K562 (cell line): ENCODE data around the gene PIF1. TPM values are rescaled to one million over a fixed set of nuclear protein-coding genes. Genes with fewer than 3 reads are reported as not detected.

Source experiments
- ATAC-seq: fragments of 200-7000 bp; cut with Tn5 transposase; 3 replicates; pipeline ENCODE4 v1.9.1; 2020; ENCODE audit warnings: moderate library complexity
- BruUV-seq: library from RNA; stranded (reverse); fragments of 400-500 nt; replicated peaks from 2 replicates; lab custom pipeline; 2021; lab: Mats Ljungman, UMichigan
- CTCF ChIA-PET: fragments of 300-600 bp; formaldehyde crosslinking; extraction: SDS; loops from one replicate; lab custom pipeline; 2021; ENCODE audit warnings: low intra/inter-chr PET ratio; lab: Yijun Ruan, JAX
- POLR2A ChIA-PET: fragments of 300-600, 350-650 bp; sonication (Branson Sonifier 250); formaldehyde crosslinking; extraction: SDS; loops from one replicate; lab custom pipeline; 2021; ENCODE audit warnings: antibody characterized with exemption, inconsistent platforms; lab: Yijun Ruan, JAX
- DNase-seq, 4 experiments: peaks; one replicate each; pipeline versions ENCODE4 v3.0.0 to v3.0.0-alpha.2; 2011 to 2018; ENCODE audit warnings: low spot score in 3 of 4, mixed read lengths in 3 of 4; ENCODE audit errors: extremely low read depth in 1 of 4
- FAIRE-seq: peaks from 2 replicates; lab custom pipeline; 2011; peaks lifted over from hg19 to GRCh38; lab: Jason Lieb, UNC
- H2AFZ ChIP-seq: 2 replicates; pipeline ENCODE4 v1.6.0; 2011; ENCODE audit warnings: low read depth, low read length, control low read depth, inconsistent platforms
- H3K27ac ChIP-seq: fragments of 200-600 bp; 3 replicates; pipeline ENCODE4 v1.8.0; 2011; ENCODE audit warnings: low read depth, mild to moderate bottlenecking, control low read depth, inconsistent platforms, low read length, moderate library complexity, mixed read lengths; ENCODE audit errors: extremely low read depth
- H3K27me3 ChIP-seq, 2 experiments: fragments of 300-600 bp in 1 of 2; 2 replicates in 1 of 2; 3 replicates in 1 of 2; pipeline versions ENCODE4 v1.6.0 to v1.8.0; 2011; ENCODE audit warnings: inconsistent platforms in 2 of 2, low read length in 2 of 2, mild to moderate bottlenecking in 1 of 2, mixed read lengths in 1 of 2, moderate library complexity in 1 of 2; ENCODE audit not compliant: control insufficient read depth in 2 of 2, insufficient read depth in 2 of 2
- H3K36me3 ChIP-seq: fragments of 300-600 bp; 3 replicates; pipeline ENCODE4 v1.8.0; 2011; ENCODE audit warnings: mild to moderate bottlenecking, low read length, inconsistent platforms; ENCODE audit not compliant: control insufficient read depth, insufficient read depth
- H3K4me1 ChIP-seq, 2 experiments: fragments of 200-600 bp in 1 of 2; replicated peaks in 1 of 2; 2 replicates in 1 of 2; 3 replicates in 1 of 2; pipeline versions ENCODE4 v1.5.1 to v1.8.0; 2011; ENCODE audit warnings: inconsistent platforms in 2 of 2, low read length in 2 of 2, mild to moderate bottlenecking in 1 of 2, mixed read lengths in 1 of 2, moderate library complexity in 1 of 2; ENCODE audit not compliant: control insufficient read depth in 2 of 2, insufficient read depth in 2 of 2
- H3K4me2 ChIP-seq: 2 replicates; pipeline ENCODE4 v1.6.1; 2011; ENCODE audit warnings: low read length, control low read depth, inconsistent platforms, mixed read lengths; ENCODE audit not compliant: insufficient read depth
- H3K4me3 ChIP-seq: fragments of 200-600 bp; sonication (generic), shearing (Covaris generic); 2 replicates; pipeline ENCODE4 v1.5.1; 2016; ENCODE audit warnings: control low read depth, inconsistent platforms
- H3K79me2 ChIP-seq: fragments of 200-600 bp; 3 replicates; pipeline ENCODE4 v1.8.0; 2011; ENCODE audit warnings: low read length, inconsistent platforms; ENCODE audit not compliant: control insufficient read depth, insufficient read depth
- H3K9ac ChIP-seq, 2 experiments: 2 replicates each; pipeline versions ENCODE4 v1.6.0 to v1.6.1; 2011; ENCODE audit warnings: low read depth in 2 of 2, low read length in 2 of 2, control low read depth in 1 of 2, inconsistent platforms in 1 of 2, mild to moderate bottlenecking in 1 of 2, mixed read lengths in 1 of 2; ENCODE audit not compliant: insufficient read depth in 1 of 2
- H3K9me1 ChIP-seq: one replicate; pipeline ENCODE4 v1.6.0; 2011; ENCODE audit warnings: inconsistent platforms, mild to moderate bottlenecking, low read length, moderate library complexity; ENCODE audit not compliant: control insufficient read depth, insufficient read depth
- H3K9me3 ChIP-seq: replicated peaks from 2 replicates; pipeline ENCODE4 v1.5.1; 2011; ENCODE audit warnings: low read depth, low read length, inconsistent platforms; ENCODE audit not compliant: control insufficient read depth, insufficient read depth
- H4K20me1 ChIP-seq: replicated peaks from 2 replicates; pipeline ENCODE4 v1.6.1; 2011; ENCODE audit warnings: low read length, inconsistent platforms, mixed read lengths; ENCODE audit not compliant: control insufficient read depth, insufficient read depth
- E2F3 ChIP-seq: fragments of 250-450 bp; sonication (Bioruptor Pico); IDR thresholded peaks from 2 replicates; pipeline ENCODE4 v1.4.0; 2020; ENCODE audit warnings: mild to moderate bottlenecking
- RFX5 ChIP-seq: IDR thresholded peaks from 2 replicates; pipeline ENCODE4 v1.6.1; 2011; ENCODE audit warnings: low read depth, mild to moderate bottlenecking, improper control_type of control experiment, low read length
- ZNF143 ChIP-seq: sonication (generic); formaldehyde crosslinking; IDR thresholded peaks from 2 replicates; pipeline ENCODE4 v1.9.0; 2022; ENCODE audit warnings: mild to moderate bottlenecking, missing genetic modification reagents
- ZNF695 ChIP-seq: fragments of 450-650 bp; formaldehyde crosslinking; IDR thresholded peaks from 2 replicates; pipeline ENCODE4 v1.4.0; 2020; ENCODE audit warnings: mild to moderate bottlenecking, moderate library complexity
- WGBS: fragments of 100-300 bp; shearing (Covaris generic); methylation state at CpG from one replicate; pipeline ENCODE4 v1.1.6; 2016; ENCODE audit warnings: low coverage, mixed read lengths; ENCODE audit not compliant: insufficient coverage; ENCODE audit errors: missing lambda C conversion rate; 5-methylcytosine and 5-hydroxymethylcytosine counted together
- in situ Hi-C: fragments of 300-500 bp; cut with MboI; formaldehyde crosslinking; loops from 4 replicates; pipeline ENCODE4 v1.15.0; 2018; ENCODE audit warnings: inconsistent platforms, mixed read lengths
- intact Hi-C: fragments of 100-400 bp; cut with micrococcal nuclease; formaldehyde crosslinking; loops from 2 replicates; pipeline ENCODE4 v1.14.2; 2022
- polyA plus RNA-seq, 8 experiments: library from polyadenylated mRNA; depleted of rRNA in 4 of 8; stranded (reverse) in 5 of 8; unstranded in 3 of 8; fragments of >200 nt; fragmentation: Nextera tagmentation in 2 of 8; fragmentation: Illumina TruSeq in 1 of 8; extraction: Ambion mirVana in 2 of 8; extraction: Trizol in 1 of 8; gene quantifications; 2 replicates each; pipeline versions ENCODE4 v1.2.1 to v1.2.3, GENCODE V29; 2011 to 2014; ENCODE audit warnings: inconsistent platforms in 1 of 8, missing spikeins in 1 of 8
- total RNA-seq, 7 experiments: library from RNA; depleted of rRNA in 6 of 7; stranded (reverse); fragments of >200 nt in 6 of 7; fragmentation: Illumina TruSeq in 2 of 7; extraction: Trizol in 2 of 7; gene quantifications; 2 replicates each; pipeline versions ENCODE4 v1.2.1 to v1.2.3, GENCODE V29; 2011 to 2021; ENCODE audit warnings: low replicate concordance in 1 of 7
- TF ChIP-seq, protein P1 (sequence below): fragments of 450-650 bp; formaldehyde crosslinking; IDR thresholded peaks from 2 replicates; pipeline ENCODE4 v1.4.0; 2022; ENCODE audit warnings: missing genetic modification characterization
- TF ChIP-seq, protein P2 (sequence below), 2 experiments: fragments of 200-800 bp in 1 of 2; sonication (Bioruptor generic) in 1 of 2; sonication (generic) in 1 of 2; formaldehyde crosslinking in 1 of 2; IDR thresholded peaks in 1 of 2; conservative IDR thresholded peaks in 1 of 2; 2 replicates each; pipeline versions ENCODE4 v1.5.0 to v1.6.1; 2016 to 2020; ENCODE audit warnings: missing compliant biosample characterization in 1 of 2, missing genetic modification characterization in 1 of 2, missing genetic modification reagents in 1 of 2
- TF ChIP-seq, protein P3 (sequence below): fragments of 250-450 bp; sonication (Bioruptor Pico); IDR thresholded peaks from 2 replicates; pipeline ENCODE4 v1.8.0; 2021; ENCODE audit warnings: moderate library complexity, mild to moderate bottlenecking, inconsistent platforms
- TF ChIP-seq, protein P4 (sequence below), 2 experiments: fragments of 450-650 bp; formaldehyde crosslinking in 1 of 2; IDR thresholded peaks; 2 replicates each; pipeline versions ENCODE4 v1.4.0 to v1.6.1; 2014 to 2020; ENCODE audit warnings: mild to moderate bottlenecking in 2 of 2, borderline replicate concordance in 1 of 2, low read depth in 1 of 2

Gene PIF1
- total and polyA plus RNA-seq, 9 of the 15 experiments (the other 6 are each of a cell fraction or from before 2014, with no cell fraction given) = 1.1 to 37.9 (median 11.5) TPM

DNA sequence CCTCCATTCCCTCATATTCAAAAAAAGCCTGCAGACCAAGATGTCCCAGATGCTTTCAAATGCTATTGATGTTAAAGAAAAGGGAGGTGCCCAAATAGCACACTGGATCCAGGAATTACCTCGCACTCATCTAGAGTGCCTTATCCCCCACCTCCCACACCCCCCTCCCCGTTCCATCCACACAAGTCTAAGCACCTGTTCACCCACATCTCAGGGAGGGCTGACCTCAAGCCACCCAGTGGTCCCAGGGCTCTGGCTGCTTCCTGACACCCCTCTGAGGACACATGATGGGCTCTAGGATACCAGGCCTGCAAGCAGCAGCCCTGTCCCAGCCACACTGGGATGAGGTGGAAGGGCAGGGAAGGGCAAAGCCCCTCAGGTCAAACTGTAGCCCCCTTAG is 54.8 kb downstream of the PIF1 start (continued):
- no peak for TF ChIP-seq ZNF695 (CRISPR knock-in tag)
- TF ChIP-seq, protein P1, sequence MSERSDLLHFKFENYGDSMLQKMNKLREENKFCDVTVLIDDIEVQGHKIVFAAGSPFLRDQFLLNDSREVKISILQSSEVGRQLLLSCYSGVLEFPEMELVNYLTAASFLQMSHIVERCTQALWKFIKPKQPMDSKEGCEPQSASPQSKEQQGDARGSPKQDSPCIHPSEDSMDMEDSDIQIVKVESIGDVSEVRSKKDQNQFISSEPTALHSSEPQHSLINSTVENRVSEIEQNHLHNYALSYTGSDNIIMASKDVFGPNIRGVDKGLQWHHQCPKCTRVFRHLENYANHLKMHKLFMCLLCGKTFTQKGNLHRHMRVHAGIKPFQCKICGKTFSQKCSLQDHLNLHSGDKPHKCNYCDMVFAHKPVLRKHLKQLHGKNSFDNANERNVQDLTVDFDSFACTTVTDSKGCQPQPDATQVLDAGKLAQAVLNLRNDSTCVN (CRISPR knock-in tag) = no peak
- no peak for TF ChIP-seq RFX5

DNA sequence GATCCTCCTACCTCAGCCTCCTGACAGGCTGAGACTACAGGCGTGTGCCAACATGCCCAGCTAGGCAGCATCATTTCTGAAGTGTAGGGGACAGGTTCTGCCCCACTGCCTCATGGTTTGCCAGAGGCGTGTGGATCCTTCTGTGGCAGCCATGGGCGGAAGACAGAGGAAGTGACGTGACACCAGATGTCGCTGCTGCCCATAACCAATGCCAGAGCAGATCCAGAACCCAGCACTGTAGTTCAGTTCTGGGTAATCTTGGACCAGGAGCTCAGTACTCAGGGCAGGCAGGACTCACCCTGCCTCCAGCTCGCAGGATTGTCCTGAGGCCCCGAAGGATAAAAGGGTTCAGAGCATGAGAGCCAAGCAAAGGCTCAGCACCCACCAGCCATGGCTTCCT is 58.2 kb downstream of the PIF1 start:
- Histone ChIP-seq H3K27me3 (peaks cover 0 to 19% of the 10 kb centered on the region in 2 experiments; a peak in 2 of 5 replicates), H3K4me2 (0 out of 2 replicates have a peak overlapping the region, but pooled peaks have one; percentile 14), H3K9me3 (no peaks in the 10 kb centered on the region), H3K9ac (peak overlapping the region in 1 of 2 experiments; percentile 71; a peak in 1 of 4 replicates), H3K4me1 (peaks cover 0 to 1% of the 10 kb centered on the region in 2 experiments; a peak in 4 of 5 replicates), H3K79me2 (no peaks in the 10 kb centered on the region), H3K9me1 (peaks cover 2% of the 10 kb centered on the region), H3K4me3 (no peak overlapping the region), H2AFZ (peak overlapping the region; percentile 75), H3K27ac (no peak overlapping the region), H3K36me3 (no peaks in the 10 kb centered on the region), H4K20me1 (no peaks in the 10 kb centered on the region)
- no TSS peak for BruUV-seq
- ATAC-seq = peak; percentile 82
- CTCF ChIA-PET = interaction anchor here (0.6 to 0.7 kb wide), 3 partner anchors 43 to 242 kb away, joined by 3 to 4 read pairs (median 3); no protein-coding TSS in a partner anchor
- in situ Hi-C loops = no loop called here
- 25% methylated on average over 6 of the region's 7 CpGs for WGBS
- intact Hi-C loops = loop anchor here (1.0 kb wide), 1 partner anchor 43 kb away; no protein-coding TSS in a partner anchor
- POLR2A ChIA-PET = no interaction called here
- FAIRE-seq = peak; percentile 67
- DNase-seq = peak in 1 of 4 experiments; percentile 25
- TF ChIP-seq E2F3 (CRISPR knock-in tag) = no peak
- TF ChIP-seq, protein P2, sequence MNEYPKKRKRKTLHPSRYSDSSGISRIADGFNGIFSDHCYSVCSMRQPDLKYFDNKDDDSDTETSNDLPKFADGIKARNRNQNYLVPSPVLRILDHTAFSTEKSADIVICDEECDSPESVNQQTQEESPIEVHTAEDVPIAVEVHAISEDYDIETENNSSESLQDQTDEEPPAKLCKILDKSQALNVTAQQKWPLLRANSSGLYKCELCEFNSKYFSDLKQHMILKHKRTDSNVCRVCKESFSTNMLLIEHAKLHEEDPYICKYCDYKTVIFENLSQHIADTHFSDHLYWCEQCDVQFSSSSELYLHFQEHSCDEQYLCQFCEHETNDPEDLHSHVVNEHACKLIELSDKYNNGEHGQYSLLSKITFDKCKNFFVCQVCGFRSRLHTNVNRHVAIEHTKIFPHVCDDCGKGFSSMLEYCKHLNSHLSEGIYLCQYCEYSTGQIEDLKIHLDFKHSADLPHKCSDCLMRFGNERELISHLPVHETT (CRISPR knock-in tag; conservative IDR thresholded peaks at IDR 0.05 in 1 of 2, IDR thresholded peaks at IDR 0.05 in 1 of 2) = no peak
- TF ChIP-seq, protein P3, sequence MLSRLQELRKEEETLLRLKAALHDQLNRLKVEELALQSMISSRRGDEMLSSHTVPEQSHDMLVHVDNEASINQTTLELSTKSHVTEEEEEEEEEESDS (CRISPR knock-in tag) = no peak
- TF ChIP-seq ZNF143 = no peak
- TF ChIP-seq, protein P4, sequence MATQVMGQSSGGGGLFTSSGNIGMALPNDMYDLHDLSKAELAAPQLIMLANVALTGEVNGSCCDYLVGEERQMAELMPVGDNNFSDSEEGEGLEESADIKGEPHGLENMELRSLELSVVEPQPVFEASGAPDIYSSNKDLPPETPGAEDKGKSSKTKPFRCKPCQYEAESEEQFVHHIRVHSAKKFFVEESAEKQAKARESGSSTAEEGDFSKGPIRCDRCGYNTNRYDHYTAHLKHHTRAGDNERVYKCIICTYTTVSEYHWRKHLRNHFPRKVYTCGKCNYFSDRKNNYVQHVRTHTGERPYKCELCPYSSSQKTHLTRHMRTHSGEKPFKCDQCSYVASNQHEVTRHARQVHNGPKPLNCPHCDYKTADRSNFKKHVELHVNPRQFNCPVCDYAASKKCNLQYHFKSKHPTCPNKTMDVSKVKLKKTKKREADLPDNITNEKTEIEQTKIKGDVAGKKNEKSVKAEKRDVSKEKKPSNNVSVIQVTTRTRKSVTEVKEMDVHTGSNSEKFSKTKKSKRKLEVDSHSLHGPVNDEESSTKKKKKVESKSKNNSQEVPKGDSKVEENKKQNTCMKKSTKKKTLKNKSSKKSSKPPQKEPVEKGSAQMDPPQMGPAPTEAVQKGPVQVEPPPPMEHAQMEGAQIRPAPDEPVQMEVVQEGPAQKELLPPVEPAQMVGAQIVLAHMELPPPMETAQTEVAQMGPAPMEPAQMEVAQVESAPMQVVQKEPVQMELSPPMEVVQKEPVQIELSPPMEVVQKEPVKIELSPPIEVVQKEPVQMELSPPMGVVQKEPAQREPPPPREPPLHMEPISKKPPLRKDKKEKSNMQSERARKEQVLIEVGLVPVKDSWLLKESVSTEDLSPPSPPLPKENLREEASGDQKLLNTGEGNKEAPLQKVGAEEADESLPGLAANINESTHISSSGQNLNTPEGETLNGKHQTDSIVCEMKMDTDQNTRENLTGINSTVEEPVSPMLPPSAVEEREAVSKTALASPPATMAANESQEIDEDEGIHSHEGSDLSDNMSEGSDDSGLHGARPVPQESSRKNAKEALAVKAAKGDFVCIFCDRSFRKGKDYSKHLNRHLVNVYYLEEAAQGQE (IDR thresholded peaks at IDR 0.05; ENCODE audit: borderline replicate concordance) = peak; percentile 51; the same call in 1 of the 2 replicates
- TF ChIP-seq, protein P4 (CRISPR knock-in tag; IDR thresholded peaks at IDR 0.05; ENCODE audit: low read depth) = no peak
